Measurements from ENCODE around the gene IL17B.

DNA sequence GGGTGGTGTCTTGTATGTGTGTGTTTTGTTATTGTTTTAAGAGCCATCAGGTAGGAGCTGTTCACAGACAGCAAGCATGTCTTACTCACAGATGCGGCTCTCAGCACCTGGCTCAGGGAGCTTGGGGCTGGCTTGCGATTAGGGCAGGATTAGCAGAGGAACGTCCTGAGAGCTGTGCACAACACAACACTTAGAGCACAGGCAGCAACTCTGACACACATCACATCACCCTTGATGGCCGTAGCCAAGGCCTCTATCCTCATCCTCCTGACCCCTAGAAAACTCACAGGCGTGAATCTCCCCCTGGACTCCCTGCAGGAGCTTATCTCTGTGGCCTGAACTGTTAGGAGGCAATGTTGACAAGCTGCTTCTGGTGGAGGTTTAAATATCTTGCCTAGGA is 7.1 kb upstream of the IL17B start:
- TF ChIP-seq, protein P1, sequence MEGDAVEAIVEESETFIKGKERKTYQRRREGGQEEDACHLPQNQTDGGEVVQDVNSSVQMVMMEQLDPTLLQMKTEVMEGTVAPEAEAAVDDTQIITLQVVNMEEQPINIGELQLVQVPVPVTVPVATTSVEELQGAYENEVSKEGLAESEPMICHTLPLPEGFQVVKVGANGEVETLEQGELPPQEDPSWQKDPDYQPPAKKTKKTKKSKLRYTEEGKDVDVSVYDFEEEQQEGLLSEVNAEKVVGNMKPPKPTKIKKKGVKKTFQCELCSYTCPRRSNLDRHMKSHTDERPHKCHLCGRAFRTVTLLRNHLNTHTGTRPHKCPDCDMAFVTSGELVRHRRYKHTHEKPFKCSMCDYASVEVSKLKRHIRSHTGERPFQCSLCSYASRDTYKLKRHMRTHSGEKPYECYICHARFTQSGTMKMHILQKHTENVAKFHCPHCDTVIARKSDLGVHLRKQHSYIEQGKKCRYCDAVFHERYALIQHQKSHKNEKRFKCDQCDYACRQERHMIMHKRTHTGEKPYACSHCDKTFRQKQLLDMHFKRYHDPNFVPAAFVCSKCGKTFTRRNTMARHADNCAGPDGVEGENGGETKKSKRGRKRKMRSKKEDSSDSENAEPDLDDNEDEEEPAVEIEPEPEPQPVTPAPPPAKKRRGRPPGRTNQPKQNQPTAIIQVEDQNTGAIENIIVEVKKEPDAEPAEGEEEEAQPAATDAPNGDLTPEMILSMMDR (optimal IDR thresholded peaks at IDR 0.05 in 1 of 3, IDR thresholded peaks at IDR 0.05 in 1 of 3, conservative IDR thresholded peaks at IDR 0.05 in 1 of 3; ENCODE audit: extremely low read depth in 1 of 3, insufficient read depth in 2 of 3, low read length in 3 of 3): no peak
- no peak for TF ChIP-seq EZH2 (IDR thresholded peaks at IDR 0.05; ENCODE audit: low read length)

Measured in keratinocyte (primary cell).